Gastrocnemius medialis (tissue), 4 donors: ENCODE measurements around the gene RND1.

ENCODE experiments used
- CTCF ChIP-seq, 5 experiments: fragments of 450-650 bp in 3 of 5; fragments of 200-600 bp in 2 of 5; sonication (generic) in 2 of 5; IDR thresholded peaks in 4 of 5; conservative IDR thresholded peaks in 1 of 5; 1 replicate in 4 of 5; 2 replicates in 1 of 5; pipeline ENCODE4 v1.5.1; 2016 to 2019; ENCODE audit warnings: antibody characterized with exemption in 5 of 5, mild to moderate bottlenecking in 3 of 5, moderate library complexity in 3 of 5
- POLR2A ChIP-seq, 2 donors: fragments of 450-650 bp; IDR thresholded peaks; one replicate each; pipeline ENCODE4 v1.6.1; 2017; ENCODE audit warnings: antibody characterized with exemption in 2 of 2, mild to moderate bottlenecking in 2 of 2, moderate library complexity in 2 of 2

GRCh38 chr12:48822139-48822538 is 43.5 kb downstream of the RND1 start:
- TF ChIP-seq POLR2A (IDR thresholded peaks at IDR 0.05) (no peak), CTCF (IDR thresholded peaks at IDR 0.05 in 4 of 5, conservative IDR thresholded peaks at IDR 0.05 in 1 of 5) (no peak)
